Medulla oblongata (tissue), 1 donor: ENCODE measurements around the gene BBX.
"Not testable (repeated sequence)": the region's sequence is repeated elsewhere in the genome, so short reads cannot be mapped to it uniquely, and the experiment has no call there.

ENCODE experiments used
- DNase-seq: peaks from one replicate; pipeline ENCODE4 v3.0.0-alpha.2; 2015; ENCODE audit errors: extremely low spot score

Gene BBX

DNA sequence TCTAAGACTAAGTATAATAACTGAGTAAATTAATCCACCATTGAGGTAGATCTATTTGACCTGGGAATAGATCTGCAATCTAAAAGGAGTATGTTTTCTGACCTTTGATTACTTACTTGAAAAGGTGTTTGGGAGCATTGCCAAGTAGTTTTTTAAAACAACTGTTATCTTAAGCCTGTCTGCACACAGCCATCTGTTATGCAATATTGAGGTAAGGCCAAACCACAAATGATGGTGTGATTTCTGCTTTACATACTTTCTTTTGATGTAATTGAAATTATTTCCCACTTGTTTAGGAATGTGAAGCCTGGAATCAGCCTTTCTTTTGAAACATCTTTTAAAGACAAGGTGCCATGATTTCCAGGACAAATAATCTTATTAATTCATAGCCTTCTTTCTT, 274.0 kb downstream of the BBX start:
- no peak for DNase-seq

DNA sequence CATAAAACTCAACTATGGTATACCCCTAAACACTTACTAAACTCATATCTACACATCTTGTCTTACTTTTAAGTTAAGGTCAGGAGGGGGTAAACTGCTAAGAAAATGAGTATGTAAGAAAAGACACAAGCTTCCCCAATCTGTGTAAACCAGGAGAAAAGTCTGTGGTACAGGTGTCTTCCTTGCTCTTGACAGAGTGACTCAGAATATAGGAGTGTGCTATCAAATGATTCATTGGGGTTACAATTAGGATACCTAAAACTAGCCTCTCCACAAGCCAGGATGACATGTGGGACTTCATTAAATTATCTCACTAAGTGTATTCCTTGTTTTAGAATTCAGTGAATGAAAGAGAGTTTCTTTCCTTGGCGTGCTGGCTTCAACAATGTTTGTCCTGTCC, 274.8 kb downstream of the BBX start:
- no peak for DNase-seq

DNA sequence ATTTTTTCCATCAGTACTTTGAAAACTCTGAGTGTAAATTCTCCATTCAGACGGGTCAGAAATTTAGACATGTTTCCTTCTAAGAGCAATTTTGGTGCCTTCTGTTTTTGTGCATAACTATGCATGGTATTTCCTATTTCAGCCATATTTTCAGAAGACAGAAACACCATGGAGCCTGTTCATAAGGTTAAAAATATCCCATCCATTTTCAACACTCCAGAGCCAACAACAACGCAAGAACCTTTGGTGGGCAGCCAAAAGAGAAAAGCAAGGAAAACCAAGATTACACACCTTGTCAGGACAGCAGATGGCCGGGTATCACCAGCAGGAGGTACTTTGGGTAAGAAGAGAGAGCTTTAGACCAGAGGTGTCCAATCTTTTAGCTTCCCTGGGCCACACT, 275.6 kb downstream of the BBX start:
- DNase-seq: no peak

DNA sequence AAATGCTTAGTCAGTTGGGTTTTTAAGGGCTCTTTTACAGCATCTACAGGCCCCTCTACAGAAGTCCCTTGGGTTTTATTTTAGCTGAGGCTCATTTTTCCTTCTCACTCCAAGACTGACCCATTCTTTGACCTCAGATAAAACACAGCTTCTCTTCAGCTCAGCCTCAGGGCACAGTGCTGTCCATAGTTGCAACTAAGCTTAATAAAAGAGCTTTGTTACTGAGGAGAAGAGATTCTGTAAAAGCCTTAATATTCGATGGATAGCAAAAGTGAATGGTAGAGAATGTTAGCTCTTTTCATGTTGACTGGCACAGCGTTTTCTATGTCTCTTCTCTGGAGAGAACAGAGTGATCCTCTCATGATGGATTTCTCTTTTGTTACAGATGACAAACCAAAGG, 277.9 kb downstream of the BBX start:
- DNase-seq: peak; percentile 64

DNA sequence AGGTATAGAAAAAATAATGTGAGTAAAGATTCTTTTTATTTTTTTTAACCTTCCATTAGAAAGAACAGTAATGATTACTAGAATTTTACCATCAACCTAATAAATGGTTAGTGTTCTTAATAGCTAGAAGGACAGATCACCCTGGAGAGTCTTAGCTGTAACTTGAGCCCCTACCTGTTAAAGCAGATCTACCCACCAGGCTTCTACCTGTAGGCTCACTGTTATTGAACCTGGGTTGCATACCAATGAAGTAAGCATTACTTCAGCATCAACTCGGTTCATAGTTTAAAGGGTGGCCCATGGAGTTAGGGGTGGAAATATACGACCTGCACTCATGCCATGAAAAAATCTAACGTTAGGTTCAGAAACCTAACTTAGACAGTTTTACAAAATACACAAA, 280.4 kb downstream of the BBX start:
- DNase-seq: no peak

DNA sequence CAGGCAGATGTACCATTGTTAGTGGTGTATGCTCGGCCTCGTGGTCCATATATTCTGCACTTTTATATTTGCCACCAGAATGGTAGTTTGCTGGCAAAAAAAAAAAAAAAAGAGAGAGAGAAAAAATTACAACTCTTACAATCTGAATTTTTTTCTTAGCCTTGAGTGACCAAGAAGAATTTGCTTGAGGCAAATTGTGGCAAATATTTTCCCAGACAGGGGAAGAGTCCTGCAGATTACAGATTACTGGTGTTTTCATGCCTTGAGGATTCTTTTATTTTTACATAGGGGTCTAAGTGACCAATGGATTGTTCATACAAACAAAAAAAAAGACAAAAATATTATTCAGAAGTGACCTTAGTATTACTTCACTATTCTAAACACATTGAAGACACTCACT, 283.3 kb downstream of the BBX start:
- no peak for DNase-seq

DNA sequence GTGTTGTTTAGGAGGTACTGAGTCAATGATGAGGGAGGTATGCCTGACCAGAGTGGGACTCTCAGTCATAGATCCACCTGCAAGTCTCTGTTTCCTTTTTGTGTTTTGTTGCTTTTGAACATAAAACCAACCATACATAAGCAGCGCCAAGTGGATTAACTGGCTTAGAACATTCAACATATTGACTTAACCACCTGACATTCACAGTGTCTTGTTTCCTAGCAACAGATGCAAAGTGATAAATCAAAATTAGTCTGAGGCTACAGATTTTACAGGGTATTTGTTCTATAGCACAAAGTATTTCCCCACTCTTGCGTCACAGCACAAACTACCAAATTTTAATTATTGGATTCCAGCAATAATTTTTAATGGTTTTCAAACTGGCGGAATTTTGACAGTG, 283.8 kb downstream of the BBX start:
- DNase-seq: no peak

DNA sequence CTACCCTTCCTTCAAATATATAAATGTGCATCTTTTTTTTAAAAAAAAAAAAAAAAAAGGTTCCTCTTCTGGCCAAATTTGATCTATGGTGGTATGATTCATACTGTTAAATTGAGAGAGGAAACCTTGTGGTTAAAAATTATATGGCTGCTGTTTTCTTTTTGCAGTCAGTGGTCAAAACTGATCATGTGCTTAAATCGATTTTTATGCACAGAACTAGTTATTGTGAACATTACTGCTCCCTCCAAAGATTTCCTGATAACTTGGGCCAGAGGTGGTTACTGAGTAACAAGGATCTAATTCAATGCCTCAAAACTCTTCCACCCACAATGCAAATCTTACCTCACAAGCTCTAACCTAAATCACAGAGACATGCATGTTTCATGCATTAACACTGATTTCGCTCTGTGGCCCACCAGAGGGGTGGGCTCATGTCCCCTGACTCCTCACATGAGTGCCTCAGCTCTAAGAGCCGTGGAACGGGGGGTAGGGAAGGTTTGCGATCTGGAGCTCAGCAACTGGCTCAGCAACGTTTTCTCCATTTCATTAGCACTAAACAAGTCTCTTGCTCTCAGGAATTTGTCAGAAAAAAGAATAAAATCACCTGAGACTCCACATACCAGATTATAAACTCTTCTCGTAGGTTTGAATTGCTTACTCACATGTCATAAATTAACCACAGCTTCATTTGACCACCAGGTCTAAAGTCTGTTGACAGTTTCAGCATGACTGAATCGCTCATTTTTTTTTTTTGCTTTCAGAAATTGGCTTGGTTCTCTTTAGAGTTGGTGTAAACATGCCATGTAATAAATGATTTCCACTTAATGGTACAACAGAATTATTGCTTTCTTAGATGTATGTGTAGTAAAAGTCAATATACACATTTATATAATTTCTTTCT, 287.7 kb downstream of the BBX start:
- DNase-seq: no peak

DNA sequence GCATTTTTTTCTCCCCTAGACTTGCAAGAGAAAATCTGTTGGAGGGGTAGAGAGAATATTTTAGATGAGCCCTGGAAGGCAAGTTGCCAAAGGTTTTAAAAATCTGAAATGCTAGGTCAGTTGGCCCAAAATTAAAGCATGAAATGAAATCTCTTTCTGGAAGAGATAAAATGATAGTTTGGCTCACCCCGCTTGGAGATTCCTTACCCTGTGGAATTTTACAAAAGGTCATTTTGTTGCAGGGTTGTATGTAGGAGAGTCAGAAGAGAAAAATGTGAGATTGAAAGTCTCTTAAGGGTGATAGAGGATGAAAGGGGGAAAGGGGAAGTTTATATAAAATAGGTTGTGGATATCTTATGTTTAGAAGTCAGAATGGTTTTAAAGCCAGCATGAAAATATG, 290.3 kb downstream of the BBX start:
- DNase-seq: no peak

DNA sequence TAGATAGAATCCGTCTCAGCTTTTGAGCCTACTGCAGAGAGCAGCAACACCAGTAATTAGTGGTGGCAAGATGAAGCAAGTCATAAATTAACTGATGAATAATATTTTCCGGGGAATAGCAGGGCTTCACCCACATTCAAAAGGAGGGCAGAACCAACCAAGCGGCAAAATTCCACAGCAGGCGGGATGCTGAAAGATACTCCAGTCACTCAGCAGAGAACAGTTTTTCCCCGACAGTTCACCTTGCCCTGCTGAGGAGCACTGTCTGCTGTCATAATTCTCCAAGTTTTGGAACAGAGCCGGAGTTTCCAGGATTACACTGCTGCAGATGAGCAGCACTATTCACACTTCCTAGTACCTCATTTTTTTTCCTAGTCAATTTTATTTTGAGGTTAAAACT, 293.3 kb downstream of the BBX start:
- DNase-seq: no peak

DNA sequence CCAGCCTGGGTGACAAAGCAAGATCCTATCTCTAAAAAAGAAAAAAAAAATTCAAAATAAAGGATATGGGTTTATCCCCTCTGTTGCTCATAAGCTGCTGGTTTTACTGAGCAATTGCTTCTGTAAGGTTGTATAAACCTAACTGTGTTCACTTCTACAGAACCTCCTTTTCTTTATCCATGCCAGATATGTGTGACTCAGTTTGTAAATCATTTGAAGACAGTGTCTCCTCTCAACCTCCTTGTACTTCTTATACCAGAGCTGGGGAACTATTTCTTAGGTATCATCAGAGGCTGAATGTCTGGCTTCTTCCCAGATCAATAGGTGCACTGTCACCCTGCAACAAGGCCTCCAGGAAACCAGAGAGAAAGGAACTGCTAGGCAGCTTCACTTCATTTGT, 294.3 kb downstream of the BBX start:
- no peak for DNase-seq

DNA sequence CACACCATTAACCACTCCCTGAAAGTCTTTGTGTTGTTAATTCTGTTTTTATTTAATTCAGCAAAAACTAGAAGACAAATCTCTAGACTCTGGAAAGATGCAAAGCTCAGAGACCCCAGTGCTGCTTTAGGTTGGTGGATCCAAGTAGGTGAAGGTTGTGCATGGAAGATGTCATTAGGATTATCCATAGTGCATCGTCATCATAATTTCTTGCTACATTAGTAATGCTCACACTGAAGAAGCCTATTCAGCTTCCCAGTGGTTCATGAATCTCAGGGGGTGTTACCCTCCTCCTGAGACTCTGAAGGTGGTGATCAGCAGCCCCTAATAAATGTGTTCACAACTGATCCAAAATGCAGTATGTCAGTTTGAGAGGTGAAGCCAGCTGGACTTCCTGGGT, 295.3 kb downstream of the BBX start:
- no peak for DNase-seq

DNA sequence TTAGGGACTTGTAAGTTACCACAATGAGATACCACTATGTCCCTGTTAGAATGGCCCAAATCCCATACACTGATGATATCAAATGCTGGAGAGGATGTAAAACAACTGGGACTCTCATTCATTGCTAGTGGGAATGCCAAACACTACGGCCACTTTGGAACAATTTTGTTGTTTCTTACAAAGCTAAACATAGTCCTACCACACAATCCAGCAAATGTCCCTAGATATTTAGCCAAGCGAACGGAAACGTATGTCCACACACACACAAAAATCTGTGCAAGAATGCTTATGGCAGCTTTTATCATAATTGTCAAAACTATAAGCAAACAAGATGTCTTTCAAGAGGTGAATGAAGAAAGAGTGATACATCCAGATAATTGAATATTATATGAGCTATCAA, 296.9 kb downstream of the BBX start:
- DNase-seq: no peak

DNA sequence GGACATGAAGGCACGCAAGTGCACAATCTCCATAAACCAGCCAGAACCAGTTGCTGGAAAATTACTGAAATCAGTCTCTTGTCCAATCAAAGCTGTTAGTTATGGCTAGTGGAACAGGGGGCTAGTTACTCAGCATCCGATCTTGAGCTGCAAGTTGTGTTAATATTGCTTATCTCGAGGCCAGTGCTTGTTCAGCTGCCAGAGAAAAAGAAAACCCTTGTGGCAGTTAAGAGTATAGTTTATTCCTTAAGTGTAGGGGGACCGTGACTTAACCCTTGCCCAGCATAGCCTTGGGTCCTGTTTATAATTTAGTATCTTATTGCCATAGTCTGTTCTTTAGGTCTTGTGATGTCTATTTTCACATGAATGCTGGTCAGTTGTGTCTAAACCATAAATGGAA, 299.5 kb downstream of the BBX start:
- DNase-seq: no peak

DNA sequence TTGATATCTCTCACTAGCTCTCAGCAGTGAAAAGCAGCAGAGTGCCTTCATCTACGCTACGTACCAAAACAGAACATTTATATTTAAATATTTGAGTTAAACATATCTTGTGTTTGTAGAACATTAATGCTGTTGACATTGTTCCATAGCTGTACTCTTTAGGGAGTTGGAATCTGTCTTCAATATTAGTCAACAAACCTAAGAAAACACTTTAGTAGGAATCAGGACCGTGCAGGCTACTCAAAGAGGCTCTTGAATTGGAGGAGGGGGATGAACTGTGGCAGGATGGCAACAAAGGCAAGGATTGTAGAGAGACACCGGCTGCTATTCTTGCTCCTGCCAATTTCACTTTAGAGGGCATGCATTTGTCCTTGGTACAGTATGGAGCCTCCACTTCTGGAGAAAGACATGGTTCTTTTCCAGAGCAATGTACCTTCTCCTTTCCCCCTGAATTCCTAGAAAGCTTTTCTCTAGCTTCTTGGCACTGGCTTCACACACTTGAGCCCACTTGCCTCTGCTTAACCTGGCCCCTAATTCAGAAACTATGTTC, 302.1 kb downstream of the BBX start:
- DNase-seq: no peak

DNA sequence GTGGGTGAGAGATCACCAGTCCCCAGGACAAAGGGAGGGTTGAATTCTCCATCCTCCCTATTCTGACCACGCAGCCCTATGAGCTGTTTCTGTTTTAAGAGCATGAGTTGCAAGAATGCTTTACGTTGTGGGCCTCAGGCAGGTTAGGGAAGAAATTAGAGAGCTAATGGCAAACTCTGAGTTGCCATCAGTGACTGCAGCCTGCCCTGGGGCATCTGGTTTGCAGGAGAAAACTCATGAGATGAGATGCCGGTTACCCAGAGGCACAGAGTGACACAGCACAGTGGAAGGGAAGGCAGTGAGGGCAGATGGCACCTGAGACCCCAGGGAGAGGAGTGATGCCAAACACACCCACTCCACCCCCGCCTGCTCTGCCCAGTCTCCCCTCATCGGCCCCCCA, 302.8 kb downstream of the BBX start:
- DNase-seq: no peak

DNA sequence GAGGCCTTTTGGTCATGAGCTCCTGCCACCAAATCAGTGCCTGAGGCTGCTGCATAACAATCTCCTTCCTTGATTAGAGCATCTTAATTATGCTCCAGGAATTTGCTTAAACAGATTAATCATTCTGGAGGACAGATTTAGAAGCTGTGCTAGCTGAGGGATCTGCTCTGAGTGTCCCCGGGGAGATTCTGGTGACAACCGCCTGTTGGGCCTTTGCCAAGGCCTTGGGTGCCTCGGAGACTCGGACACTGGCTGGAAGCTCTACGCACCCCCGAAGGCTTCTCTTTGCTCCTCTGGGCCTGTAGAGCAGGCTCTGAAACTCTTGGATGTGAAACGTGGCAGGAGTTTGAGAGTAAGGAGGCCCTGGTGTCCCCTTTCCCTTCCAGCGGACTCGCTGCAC, 304.0 kb downstream of the BBX start:
- no peak for DNase-seq

DNA sequence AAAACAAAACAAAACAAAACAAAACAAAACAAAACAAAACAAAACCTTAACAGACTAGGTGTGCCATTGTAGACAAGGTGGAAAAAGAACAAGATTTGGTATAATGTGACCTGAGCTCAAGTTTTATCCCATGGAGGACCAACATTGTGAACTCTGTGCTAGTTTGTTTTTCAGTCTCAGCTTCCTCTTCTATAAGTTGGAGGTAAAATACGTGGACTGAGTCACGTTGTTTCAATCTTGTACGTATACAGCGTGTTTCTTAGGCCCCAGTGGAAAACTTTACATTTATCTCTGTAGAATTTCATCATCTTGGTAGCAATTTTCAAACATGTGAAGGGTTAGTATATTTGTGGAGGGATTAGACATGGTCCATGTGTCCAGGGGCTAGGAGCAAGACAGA, 306.4 kb downstream of the BBX start:
- DNase-seq: no peak

DNA sequence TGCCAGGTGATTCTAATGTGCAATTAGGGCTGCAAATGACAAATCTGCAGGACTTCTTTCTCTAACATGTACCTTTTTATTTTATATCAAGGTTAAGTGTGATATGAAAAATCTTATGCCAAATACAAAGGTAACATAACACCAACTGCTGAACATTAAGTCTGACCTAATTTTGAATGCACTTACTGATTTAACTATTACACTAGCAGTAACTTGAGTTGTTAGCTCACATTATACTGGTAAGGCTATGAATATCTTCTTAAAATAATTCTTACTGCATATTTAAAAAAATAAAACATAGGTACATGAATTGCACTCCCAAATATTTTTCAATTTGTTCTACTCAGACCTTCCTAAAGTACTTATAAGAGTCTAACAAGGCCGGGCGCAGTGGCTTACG, 308.8 kb downstream of the BBX start:
- no peak for DNase-seq

DNA sequence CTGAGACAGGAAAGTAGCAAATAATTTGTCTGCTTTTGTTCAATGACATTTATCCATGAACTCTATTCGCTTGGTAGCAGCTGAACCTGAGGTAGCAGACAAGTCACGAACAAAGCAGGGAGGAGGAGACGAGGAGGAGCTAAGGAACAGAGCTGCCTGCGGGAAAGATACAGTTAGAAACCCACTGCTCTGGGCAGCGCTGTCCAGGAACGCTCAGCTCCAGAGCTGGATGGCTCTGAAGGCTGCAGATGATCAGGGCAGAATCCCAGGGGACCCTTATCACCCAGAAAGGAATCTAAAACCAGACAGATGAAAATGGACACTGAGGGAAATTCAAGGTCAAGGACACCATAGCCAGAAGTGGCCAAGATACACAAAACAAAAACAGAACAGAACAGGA, 310.3 kb downstream of the BBX start:
- DNase-seq: no peak

DNA sequence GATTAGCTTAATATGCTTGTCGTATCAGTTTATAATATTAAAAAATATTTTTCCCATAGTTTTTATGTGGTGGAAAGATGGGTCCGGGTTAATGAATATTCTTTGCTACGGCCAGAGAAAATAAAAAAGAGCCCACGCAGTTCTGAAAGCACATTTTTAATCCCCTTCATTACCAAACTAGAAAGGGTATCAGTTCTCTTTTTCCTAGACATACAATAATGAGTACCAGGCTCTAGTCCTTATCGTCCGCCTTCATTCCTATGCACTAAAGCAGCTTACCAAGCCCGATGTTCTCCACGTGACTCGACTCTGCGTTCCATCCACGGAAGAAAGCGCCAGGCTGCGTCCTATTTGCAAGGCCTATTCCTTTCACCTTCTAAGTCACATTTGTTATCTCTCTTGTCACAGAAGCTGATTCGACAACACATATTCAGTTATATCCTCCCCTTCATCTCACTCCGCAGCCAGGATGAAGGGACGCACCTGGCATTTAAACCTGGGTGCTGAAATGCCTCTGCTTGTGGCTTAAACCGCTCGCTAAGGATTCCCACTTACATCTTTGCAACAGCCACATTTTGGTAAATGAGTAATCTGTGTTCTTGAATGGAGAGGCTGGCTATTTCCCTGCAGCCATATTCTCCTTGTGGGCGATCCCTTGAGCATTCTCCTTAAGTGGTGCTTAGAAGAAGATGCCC, 311.1 kb downstream of the BBX start:
- no peak for DNase-seq

DNA sequence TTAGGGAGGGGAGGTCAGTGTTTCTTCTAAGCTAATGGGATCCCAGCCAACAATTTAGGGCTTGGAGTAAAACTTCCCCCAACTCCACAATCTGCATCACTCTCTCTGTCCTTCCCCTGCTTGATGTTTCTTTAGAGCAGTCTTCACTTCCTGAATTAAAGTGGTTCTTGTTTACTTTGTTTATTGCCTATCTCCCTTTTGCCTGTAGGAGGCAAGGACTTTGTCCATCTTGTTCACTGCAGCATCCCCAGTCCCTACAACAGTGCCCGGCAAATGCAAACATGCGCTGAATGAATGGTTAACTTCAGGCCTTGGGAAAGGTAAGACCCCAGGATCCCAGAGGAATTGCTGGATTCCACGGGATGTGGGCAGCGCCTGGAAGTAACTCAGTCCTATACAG, 312.2 kb downstream of the BBX start:
- not testable (repeated sequence) for DNase-seq
